Thoracic aorta (tissue), 2 donors: Measurements from ENCODE around the gene ATP8B3. TPM values are rescaled to one million over a fixed set of nuclear protein-coding genes. Genes with fewer than 3 reads are reported as not detected.

ENCODE experiments used
- ATAC-seq: fragments of 150-250 bp; one replicate; pipeline ENCODE4 v1.8.0; 2017; ENCODE audit warnings: low read depth; ENCODE audit not compliant: insufficient number of reproducible peaks, low FRiP score
- DNase-seq: peaks from one replicate; pipeline ENCODE4 v3.0.0-alpha.2; 2020; ENCODE audit warnings: low spot score
- H3K27ac ChIP-seq, 2 donors: fragments of 200-600 bp; sonication (generic); 1 replicate in 1 of 2; 2 replicates in 1 of 2; pipeline ENCODE4 v1.5.1; 2016; ENCODE audit warnings: mild to moderate bottlenecking in 2 of 2, moderate library complexity in 2 of 2
- H3K27me3 ChIP-seq: fragments of 200-600 bp; sonication (generic); replicated peaks from 2 replicates; pipeline ENCODE4 v1.6.0; 2016; ENCODE audit warnings: mild to moderate bottlenecking; ENCODE audit not compliant: insufficient read depth
- H3K36me3 ChIP-seq: fragments of 200-600 bp; sonication (generic); one replicate; pipeline ENCODE4 v1.5.1; 2016
- H3K4me1 ChIP-seq, 2 donors: fragments of 200-600 bp; sonication (generic); 1 replicate in 1 of 2; 2 replicates in 1 of 2; pipeline versions ENCODE4 v1.5.1 to v1.6.0; 2016; ENCODE audit warnings: low read depth in 2 of 2, mild to moderate bottlenecking in 1 of 2; ENCODE audit not compliant: control insufficient read depth in 1 of 2
- H3K4me3 ChIP-seq: fragments of 200-600 bp; sonication (generic); 2 replicates; pipeline ENCODE4 v1.5.1; 2016; ENCODE audit warnings: mild to moderate bottlenecking
- H3K9me3 ChIP-seq: fragments of 200-600 bp; sonication (generic); 2 replicates; pipeline ENCODE4 v1.5.1; 2016
- CTCF ChIP-seq: fragments of 200-600 bp; sonication (generic); IDR thresholded peaks from one replicate; pipeline ENCODE4 v1.5.1; 2019; ENCODE audit warnings: antibody characterized with exemption
- total RNA-seq, 2 donors: library from RNA; depleted of rRNA; stranded (reverse); fragments of >200 nt; gene quantifications; one replicate each; pipeline versions ENCODE4 v1.1.0 to v1.2.3, GENCODE V29; 2016

Gene ATP8B3
- total RNA-seq, 2 donors from 2014 or later: 0.21 to 1.4 TPM

- Histone ChIP-seq H3K36me3 (no peaks in the 10 kb centered on the region), H3K9me3 (no peaks in the 10 kb centered on the region), H3K4me1 (peaks cover 0 to 9% of the 10 kb centered on the region in 2 donors), H3K4me3 (no peak overlapping the region), H3K27ac (no peak overlapping the region), H3K27me3 (no peaks in the 10 kb centered on the region)
- DNase-seq: no peak
- ATAC-seq: no peak
- TF ChIP-seq CTCF: no peak
Observed at GRCh38 chr19:1833540-1833939, 21.5 kb upstream of the ATP8B3 start.

- Histone ChIP-seq H3K4me3 (no peak overlapping the region), H3K9me3 (no peaks in the 10 kb centered on the region), H3K27ac (no peak overlapping the region), H3K4me1 (peaks cover 0 to 1% of the 10 kb centered on the region in 2 donors), H3K36me3 (peaks cover 13% of the 10 kb centered on the region), H3K27me3 (no peaks in the 10 kb centered on the region)
- no peak for TF ChIP-seq CTCF
- no peak for ATAC-seq
- DNase-seq: no peak
Observed at GRCh38 chr19:1832046-1832663, 20.1 kb upstream of the ATP8B3 start.

GRCh38 chr19:1830978-1831377 lies 18.9 kb upstream of the ATP8B3 start:
- H3K4me1 ChIP-seq: peaks cover 0 to under 1% of the 10 kb centered on the region in 2 donors
- no peaks in the 10 kb centered on the region for H3K9me3 ChIP-seq
- no peak overlapping the region for H3K4me3 ChIP-seq
- H3K27ac ChIP-seq: no peak overlapping the region
- no peak for TF ChIP-seq CTCF
- H3K27me3 ChIP-seq: no peaks in the 10 kb centered on the region
- ATAC-seq: no peak
- H3K36me3 ChIP-seq: peaks cover 14% of the 10 kb centered on the region
- no peak for DNase-seq

GRCh38 chr19:1830568-1830967 lies 18.5 kb upstream of the ATP8B3 start:
- TF ChIP-seq CTCF: no peak
- H3K9me3 ChIP-seq: no peaks in the 10 kb centered on the region
- peaks cover 17% of the 10 kb centered on the region for H3K36me3 ChIP-seq
- ATAC-seq: no peak
- no peak for DNase-seq
- no peaks in the 10 kb centered on the region for H3K27me3 ChIP-seq
- H3K27ac ChIP-seq: no peak overlapping the region
- H3K4me3 ChIP-seq: no peak overlapping the region
- peaks cover 0 to 4% of the 10 kb centered on the region in 2 donors for H3K4me1 ChIP-seq

- peaks cover 0 to 4% of the 10 kb centered on the region in 2 donors for H3K4me1 ChIP-seq
- H3K4me3 ChIP-seq: no peak overlapping the region
- peaks cover 17% of the 10 kb centered on the region for H3K36me3 ChIP-seq
- DNase-seq: no peak
- H3K27me3 ChIP-seq: no peaks in the 10 kb centered on the region
- ATAC-seq: no peak
- no peaks in the 10 kb centered on the region for H3K9me3 ChIP-seq
- H3K27ac ChIP-seq: no peak overlapping the region
- no peak for TF ChIP-seq CTCF
Observed at GRCh38 chr19:1829958-1830357, 17.9 kb upstream of the ATP8B3 start.
